Medulla oblongata (tissue), 1 donor: ENCODE measurements around the gene PHGDH.

Experiments
- DNase-seq: peaks from one replicate; pipeline ENCODE4 v3.0.0-alpha.2; 2015; ENCODE audit errors: extremely low spot score

The PHGDH gene

GRCh38 chr1:119732465-119733168, 20.9 kb downstream of the PHGDH start:
- peak; percentile 91 for DNase-seq

- no peak for DNase-seq
Observed at GRCh38 chr1:119733754-119734153, 22.0 kb downstream of the PHGDH start.

GRCh38 chr1:119735217-119735616, 23.5 kb downstream of the PHGDH start:
- DNase-seq = peak; percentile 72

- no peak for DNase-seq
Observed at GRCh38 chr1:119736649-119737039, 24.9 kb downstream of the PHGDH start.

- peak; percentile 79 for DNase-seq
Observed at GRCh38 chr1:119737040-119737682, 25.4 kb downstream of the PHGDH start.

GRCh38 chr1:119738100-119738720, 26.5 kb downstream of the PHGDH start:
- no peak for DNase-seq

- DNase-seq = no peak
Observed at GRCh38 chr1:119739150-119739549, 27.4 kb downstream of the PHGDH start.

- no peak for DNase-seq
Observed at GRCh38 chr1:119740261-119740660, 28.5 kb downstream of the PHGDH start.

GRCh38 chr1:119740896-119741780, 29.4 kb downstream of the PHGDH start:
- DNase-seq = no peak

GRCh38 chr1:119742202-119742601, 30.5 kb downstream of the PHGDH start:
- peak; percentile 34 for DNase-seq

GRCh38 chr1:119742677-119743076, 30.9 kb downstream of the PHGDH start:
- no peak for DNase-seq

- DNase-seq = no peak
Observed at GRCh38 chr1:119743308-119743707, 31.6 kb downstream of the PHGDH start.

- DNase-seq = peak; percentile 92
Observed at GRCh38 chr1:119743776-119744597, 32.3 kb downstream of the PHGDH start.

- no peak for DNase-seq
Observed at GRCh38 chr1:119744598-119744942, 32.8 kb downstream of the PHGDH start.

GRCh38 chr1:119745034-119745433, 33.3 kb downstream of the PHGDH start:
- no peak for DNase-seq

GRCh38 chr1:119747451-119747850, 35.7 kb downstream of the PHGDH start:
- no peak for DNase-seq

- no peak for DNase-seq
Observed at GRCh38 chr1:119748040-119748439, 36.3 kb downstream of the PHGDH start.

- DNase-seq = no peak
Observed at GRCh38 chr1:119752592-119752991, 40.9 kb downstream of the PHGDH start.

GRCh38 chr1:119758584-119758983, 46.9 kb downstream of the PHGDH start:
- no peak for DNase-seq

GRCh38 chr1:119762409-119762808, 50.7 kb downstream of the PHGDH start:
- no peak for DNase-seq

- no peak for DNase-seq
Observed at GRCh38 chr1:119762953-119763352, 51.2 kb downstream of the PHGDH start.
